Measurements from ENCODE around the gene AAMP.

The AAMP gene

DNA sequence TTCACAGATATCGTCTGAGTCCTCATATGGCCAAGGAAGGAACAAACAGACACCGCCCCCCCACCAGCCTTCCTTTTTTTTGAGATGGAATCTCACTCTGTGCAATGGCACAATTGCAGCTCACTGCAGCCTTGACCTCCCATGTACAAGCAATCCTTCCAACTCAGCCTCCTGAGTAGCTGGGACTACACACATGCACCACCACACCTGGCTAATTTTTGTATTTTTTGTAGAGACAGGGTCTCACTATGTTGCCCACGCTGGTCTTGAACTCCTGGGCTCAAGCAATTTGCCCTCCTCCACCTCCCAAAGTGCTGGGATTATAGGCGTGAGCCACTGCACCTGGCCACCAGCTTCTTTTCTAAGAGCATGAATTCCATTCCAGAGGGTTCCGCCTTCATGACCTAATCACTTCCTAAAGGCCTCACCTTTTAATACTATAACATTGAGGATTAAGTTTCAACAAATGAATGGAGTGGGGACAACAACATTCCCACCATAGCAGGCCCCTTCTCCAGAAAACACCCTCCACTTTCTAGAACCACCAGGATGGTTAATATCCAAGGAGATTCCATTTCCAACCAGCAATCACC is 24.6 kb upstream of the AAMP start:
- in situ Hi-C loops (cut with MboI; ENCODE audit: low sequenced_read_pairs) = no loop called here

DNA sequence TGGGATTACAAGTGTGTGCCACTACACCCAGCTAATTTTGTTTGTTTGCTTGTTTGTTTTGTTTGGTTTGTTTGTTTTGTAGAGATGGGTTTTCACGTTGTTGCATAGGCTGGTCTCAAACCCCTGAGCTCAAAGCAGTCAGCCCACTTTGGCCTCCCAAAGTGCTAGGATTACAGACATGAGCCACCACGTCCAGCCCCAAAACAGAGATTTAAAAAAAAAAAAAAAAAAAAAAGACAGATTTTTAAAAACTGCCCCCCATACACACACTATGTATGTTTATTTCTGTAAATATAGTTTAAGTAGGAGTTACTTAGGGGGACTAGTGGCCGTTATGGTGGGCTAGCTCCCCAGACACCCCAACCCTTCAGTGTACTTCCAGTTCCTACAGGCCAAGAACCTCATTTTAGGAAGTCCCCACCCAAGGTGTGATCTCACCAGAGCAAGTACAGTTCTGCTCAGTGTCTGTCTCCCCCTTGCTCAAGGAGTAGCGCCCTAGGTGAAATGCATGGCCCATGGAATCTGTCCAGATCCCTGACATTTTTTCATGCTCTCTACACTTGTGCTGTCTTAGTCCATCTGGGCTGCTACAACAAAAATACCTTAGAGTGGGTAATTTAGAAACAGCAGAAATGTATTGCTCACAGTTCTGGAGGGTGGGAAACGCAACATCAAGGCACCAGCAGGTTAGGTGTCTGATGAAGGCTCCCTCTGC is 23.9 kb upstream of the AAMP start:
- in situ Hi-C loops (cut with MboI; ENCODE audit: low sequenced_read_pairs) = no loop called here

DNA sequence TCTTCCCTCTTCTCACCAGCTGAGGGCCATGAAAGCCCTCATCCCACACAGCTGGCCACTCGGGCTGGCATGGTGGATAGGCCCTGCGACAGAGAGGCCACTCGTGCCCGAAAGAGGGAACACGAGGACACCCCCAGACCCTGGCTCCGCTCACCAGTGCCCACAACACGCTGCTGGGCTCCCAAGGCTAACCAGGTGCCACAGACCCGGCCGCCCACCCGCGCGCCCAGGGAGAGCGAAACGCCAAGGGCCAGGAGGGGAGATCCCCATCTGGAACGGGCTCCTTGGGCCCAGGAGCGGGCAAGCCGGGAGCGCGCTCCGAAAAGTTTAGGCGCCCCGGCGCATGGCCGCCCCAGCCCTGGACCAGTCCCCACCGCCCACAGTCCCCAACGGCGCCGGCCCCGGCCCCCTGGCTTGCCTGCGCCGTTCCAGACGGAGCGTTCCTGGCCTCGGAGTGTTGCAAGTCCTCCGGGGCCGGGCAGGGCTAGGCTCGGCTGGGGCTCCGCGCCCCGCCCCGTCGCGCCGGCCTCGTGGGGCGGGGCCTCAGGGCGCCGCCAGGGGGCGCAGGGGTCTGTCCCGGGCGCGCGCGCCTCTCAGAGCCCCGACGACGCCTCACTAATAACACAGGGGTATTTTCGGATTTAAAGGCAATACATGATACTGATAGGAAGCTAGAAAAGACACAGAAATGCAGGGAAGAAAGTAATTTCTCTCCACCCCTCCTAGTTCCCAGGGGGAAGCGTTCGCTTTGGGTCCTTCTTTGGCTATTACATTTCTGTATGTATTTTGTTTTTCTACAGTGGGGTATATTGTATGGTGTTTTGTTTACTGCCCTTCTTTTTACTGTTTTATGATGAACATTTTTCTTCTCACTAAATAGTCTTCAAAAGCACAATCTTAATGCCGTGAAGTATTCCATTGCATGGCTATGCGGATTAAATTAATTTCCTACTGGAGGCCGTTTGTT is 22.4 kb upstream of the AAMP start, which contains the start of gene TMBIM1:
Gene TMBIM1 (minus strand): TSS at position 456 of the 967 bp plus-strand sequence. CDS start 10,362 bp downstream, outside the sequence.
- in situ Hi-C loops (cut with MboI; ENCODE audit: low sequenced_read_pairs) = no loop called here

DNA sequence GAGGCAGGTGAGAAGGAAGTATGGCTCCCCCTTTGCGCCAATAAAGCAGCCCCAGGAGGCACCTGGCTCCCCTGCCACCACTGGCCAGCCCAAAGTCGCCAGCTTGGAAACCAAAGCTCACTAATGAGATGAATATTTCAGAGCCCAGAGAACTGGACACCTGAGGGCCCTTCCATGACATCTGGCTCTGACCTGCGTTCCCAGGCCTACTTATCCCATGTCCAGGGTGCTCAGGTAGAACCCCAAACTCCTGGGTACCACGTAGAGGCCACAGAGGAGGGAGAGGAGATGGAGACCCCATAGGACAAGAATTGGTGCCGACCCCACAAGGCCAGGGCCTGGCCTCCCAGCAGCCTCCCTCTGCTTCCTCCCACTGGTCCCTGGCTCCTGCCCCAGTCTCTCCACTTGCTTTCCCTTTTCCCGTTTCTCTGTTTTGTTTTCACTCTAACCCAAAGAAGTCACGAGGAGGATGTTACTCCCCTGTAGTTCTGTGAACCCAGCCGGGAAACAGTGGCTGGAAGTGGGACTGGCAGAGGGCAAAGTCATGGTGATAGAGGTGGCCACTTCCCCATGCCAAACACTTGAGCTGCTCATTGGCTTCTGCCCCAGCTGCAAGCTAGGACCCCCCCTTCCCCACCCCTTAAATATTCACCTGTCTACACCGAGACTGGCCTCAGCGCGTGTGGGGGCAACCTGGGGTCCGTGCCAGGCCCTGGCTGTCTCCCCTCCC is 21.5 kb upstream of the AAMP start:
- in situ Hi-C loops (cut with MboI; ENCODE audit: low sequenced_read_pairs) = no loop called here

DNA sequence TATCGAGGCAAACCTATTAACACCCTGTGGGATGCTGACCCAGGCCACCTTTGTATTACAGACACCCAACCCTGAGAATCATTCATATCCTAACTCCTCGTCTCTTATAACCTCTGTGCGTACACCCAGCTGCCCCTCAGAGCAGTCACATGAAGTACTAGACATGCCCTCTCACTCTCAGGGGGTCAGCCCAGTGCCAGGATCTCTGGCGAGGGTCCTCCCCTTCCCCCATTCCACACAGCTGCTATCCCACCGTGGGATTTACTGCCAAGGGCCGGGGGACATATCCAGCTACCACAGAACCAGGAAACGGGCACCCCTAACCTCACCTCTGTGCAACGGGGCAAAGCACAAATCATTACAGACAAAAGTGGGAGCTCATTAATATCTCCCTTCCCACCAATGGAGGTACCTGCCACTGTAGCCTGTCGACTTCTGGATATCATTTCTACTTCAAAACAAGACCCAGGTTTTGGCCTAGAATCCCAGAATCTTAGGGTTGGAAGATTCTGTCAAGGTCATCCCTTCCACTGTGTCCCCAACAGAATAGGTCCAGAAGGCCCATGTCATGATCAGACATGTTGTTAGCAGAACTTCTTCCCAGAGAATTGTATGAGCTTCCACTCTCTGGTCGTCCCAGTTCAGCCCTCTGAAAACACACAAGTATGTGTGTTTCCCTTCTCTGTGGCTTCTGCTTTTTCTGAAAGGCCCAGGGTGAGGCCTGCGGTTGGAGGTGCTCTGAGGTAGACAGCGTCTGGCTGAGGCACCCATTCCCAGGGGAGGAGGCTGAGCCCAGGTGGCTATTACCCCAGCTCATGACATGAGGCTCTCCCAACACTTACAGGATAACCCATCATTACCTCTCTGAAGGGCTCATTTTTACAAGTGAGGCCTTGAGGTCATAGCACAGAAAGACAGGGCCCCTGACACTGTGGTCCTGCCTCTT is 20.7 kb upstream of the AAMP start:
- in situ Hi-C loops (cut with MboI; ENCODE audit: low sequenced_read_pairs) = no loop called here

DNA sequence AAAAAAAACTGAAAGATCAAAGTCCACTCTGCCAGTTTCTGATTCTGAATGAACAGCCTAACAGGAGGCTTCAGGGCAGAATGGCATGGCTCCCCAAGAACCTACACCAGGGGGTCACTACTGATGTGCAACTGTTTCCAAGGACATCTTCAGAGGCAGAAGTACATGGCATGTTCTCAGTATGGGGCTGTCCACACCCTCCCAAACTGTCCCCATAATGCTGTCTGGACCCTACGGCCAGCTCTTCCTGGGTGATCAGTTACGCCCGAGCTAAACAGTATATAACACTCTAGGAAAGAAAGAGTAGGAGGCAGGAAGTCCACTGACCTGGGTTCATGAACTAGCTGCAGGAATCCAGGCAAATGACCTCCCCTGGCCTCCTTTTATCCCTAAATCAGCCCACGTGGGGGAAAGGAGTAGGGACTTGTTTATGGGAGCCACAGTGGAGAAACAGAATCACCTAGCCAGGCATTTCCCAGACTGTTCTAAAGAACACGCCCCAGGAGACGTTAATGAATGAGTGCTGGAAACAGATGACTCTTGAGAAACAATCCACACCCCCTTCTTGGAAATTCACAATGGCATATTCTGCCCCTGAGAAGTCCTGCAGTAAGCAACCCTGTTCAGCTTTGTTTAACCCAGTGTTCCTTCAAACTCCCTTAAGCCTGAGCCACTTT is 19.8 kb upstream of the AAMP start:
- in situ Hi-C loops (cut with MboI; ENCODE audit: low sequenced_read_pairs) = no loop called here

DNA sequence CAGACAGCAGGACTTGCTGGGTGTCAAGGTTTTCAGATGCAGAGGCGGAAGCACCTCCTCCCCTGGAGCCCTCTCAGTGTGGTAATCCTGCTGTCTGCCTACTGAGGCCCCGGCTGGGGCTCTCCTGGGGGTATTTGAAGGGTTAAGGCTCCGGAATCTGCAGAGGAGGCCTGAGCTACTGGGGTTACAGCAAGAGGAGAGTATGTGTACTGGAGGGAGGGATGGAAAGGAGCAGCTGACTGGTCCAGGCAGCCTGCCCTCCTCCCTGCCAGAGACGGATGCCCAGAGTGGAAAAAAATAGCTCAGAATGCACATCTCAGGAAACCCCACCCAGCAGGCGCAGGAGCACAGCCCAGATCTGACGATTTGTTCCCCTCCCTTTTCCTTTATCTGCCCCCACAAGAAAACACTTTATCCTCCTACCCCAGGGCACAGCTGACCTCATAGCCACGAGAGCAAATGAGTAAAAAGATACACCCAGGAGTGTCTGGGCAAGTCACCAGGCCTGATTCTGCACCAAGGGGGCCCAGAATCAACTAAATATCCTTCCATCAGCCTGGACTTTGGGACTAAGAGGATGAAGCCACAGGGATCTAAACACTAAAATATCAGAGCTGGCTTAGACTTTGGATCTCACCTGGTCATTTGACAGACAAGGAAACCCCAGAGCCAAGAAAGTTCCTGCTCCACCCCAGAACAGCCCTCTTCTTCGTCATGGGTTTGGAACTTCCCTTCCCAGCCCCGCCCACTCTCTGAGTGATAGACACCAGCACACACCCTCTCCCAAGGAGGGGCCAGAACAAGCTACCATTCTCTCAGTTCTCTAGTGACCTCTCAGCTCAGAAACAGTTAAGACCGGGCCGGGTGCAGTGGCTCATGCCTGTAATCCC is 16.9 kb upstream of the AAMP start:
- in situ Hi-C loops (cut with MboI; ENCODE audit: low sequenced_read_pairs) = no loop called here

DNA sequence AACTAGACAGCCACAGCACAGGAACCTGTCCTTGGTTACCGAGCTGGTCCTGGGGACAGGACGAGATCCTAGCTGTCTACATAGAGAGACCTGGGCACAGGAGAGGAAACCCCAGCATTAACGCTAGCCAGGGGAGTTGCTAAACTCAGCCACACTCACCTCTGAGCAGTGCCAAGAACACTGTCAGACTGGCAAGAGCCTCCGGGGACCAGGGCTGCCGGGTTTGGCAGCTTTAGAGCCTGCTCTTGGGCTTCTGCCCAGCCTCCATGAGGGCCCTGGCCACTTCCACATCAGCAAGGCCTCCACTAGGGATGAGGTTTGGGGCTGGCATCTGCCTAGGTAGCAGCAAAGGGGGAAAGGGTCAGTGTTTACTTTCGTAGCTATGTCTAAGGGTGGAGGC is 15.7 kb upstream of the AAMP start:
- in situ Hi-C loops (cut with MboI; ENCODE audit: low sequenced_read_pairs) = no loop called here

DNA sequence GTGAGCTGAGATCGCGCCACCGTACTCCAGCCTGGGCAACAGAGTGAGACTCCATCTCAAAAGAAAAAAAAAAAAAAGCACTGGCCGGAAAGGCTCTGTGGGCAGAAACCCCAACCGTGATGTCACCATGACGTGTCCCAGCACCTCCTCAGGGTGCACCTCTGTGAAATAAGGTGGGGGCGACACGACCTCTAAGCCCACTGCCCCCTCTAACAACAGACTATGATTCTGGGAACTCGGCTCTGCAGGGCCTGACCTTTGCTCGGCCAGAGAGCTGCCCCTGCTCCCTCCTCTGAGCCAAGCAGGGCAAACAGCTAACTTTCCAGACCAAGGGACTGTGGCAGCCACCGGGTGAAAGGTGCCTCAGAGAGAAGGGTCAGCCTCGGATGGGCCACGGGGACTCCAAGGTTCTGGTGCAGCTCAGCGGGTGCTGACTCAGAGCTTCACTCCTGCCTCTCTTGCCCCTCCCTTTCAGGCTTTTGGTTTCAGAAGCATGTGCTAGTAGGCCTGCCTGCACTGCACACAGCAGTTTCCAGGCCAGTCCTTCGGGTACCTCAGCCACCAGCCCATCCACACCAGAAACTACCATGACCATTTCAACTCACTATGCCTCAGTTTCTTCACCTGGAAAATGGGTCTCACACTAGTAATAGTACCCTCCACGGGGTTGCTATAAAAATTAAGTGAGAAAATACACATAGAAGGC is 14.3 kb upstream of the AAMP start:
- in situ Hi-C loops (cut with MboI; ENCODE audit: low sequenced_read_pairs) = no loop called here

DNA sequence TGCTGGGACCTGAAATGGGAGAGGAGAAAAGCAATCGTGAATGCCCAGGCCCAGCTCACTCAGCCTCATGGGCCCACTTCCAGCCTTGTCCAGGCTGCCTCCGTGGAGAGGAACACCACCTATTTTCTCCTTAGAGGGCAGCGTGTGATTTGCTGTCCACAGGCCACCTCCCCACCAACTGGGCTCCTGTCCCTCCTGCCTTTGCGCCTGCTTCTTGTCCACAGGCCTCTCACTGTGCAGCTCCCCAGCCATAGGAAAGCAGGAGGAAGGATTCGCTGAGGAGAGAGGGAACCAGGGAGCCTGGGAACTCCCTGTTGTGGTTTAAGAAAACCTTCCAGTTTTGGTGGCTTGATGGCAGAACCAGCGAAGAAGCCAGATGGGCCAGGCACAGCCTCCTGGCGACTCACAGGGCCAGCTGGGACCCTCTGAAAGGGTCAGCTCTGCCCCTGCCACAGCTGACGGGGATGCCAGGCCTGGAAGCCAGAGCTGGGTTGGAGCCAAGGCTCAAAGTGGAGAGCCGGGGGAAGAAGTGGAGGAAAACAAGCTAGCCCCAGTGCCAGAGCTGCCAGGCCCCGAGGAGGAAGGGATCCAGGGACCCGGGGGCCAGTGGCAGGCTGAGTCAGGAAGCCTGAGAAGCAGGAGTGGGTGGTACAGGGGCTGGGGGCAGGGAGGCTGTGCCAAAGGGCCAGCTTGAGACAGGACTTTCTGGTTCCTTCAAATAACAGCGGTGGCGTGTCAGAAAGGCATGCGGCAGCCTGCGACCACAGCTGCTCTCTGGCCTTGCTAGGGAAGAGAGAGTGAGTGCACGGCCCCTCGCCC is 12.4 kb upstream of the AAMP start:
- in situ Hi-C loops (cut with MboI; ENCODE audit: low sequenced_read_pairs) = no loop called here

DNA sequence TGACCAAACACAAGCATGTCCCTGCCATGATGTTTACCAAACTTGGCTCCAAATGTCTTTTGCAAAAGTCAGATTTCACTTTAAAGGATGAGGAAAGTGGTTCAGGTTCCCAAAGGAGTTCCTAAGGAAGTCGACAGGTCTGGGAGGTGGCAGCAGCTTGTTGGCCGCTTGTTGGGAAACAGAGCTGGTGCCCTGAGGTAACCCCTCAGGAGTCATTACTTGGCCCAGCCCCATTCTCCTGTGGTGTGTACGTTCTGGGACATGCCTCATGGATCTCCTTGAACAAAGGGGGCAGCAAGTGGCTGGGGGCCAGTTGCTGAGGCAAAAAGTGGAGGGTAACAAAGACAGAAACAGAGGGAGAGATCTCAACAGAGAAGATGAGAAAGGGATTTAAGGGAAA is 11.5 kb upstream of the AAMP start:
- in situ Hi-C loops (cut with MboI; ENCODE audit: low sequenced_read_pairs) = no loop called here

DNA sequence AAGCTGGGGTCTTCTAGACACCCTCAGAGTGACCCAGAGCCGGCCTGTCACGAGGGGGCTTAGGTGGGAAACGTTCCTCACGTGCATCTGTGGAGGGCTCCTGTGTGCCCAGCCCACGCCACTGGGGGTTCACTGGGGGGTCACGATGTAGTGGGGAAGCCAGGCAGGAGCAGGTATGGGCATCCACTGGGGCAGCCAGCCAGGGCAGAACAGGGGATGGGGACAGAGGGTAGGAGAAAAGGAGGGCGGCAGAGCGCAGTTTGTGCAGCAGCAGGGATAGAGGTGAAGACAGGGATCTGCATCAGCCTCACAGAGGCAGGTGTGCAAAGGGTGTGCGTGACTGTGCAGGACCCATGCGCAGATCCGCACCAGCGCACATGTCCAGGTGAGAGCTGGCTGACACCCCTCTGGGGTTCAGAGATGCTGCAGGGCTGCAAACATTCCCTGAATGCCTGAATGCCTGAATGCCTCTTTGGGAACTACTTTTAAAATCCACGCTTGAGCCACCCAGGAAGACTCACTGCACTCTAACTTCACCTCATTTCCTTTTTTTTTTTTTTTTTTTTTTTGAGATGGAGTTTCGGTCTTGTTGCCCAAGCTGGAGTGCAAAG is 10.4 kb upstream of the AAMP start:
- in situ Hi-C loops (cut with MboI; ENCODE audit: low sequenced_read_pairs) = no loop called here

DNA sequence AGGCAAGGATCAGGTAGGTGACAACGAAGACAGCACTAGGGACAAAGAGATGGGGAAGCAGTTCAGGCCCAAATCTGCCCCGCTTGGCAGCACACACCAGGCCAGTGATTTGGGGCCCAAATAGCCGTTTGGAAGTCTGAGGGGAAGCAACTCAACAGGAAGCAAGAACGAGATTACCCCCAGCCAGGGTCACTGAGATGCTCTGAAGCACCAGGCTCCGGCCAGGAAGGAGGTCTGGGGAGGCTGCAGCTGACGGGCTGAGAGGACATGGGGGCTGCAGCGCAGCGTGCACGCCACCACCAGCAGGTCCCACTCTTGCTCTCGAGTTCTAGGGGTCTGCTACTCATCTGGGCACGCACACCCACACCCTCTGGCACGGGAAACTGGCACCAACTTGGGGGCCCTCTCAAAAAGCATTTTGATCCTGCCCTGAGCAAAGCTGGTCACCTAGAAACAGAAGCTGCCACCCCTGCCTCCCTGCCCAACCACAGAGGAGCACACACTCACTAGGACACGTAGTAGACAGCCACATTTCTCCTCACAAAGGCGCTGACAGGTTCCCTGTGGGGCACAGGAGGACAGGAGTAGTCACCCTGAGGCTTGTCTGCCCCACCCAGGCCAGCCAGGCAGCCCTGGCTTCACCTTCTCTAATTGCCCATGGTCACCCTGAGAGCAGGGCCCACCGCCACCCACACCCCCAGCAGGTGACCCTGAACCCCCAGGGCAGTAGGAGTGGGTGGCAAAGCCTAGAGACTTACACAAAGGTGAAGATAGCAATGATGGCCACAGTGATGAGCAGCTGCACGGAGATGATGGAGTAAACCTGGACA is 8.8 kb upstream of the AAMP start:
- in situ Hi-C loops (cut with MboI; ENCODE audit: low sequenced_read_pairs) = no loop called here

DNA sequence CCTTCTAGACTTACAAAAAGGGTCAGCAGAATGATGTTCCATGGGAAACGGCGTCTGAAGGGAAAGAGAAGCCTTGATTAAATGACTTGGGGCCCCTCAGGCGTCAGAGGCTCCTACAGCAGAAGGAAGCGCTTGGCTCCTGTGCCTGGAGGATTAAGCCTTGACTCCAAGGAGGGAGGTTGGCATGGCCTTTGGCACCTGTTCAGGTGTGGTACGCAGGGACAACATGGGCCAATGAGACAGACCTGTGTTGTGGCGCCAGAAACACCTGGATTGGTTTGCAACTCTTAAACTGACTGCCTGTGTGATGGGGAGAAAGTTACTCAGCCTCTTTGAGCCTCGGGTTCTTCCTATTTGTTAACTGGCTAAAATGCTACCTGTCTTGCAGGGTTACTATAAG is 8.0 kb upstream of the AAMP start:
- in situ Hi-C loops (cut with MboI; ENCODE audit: low sequenced_read_pairs) = no loop called here

DNA sequence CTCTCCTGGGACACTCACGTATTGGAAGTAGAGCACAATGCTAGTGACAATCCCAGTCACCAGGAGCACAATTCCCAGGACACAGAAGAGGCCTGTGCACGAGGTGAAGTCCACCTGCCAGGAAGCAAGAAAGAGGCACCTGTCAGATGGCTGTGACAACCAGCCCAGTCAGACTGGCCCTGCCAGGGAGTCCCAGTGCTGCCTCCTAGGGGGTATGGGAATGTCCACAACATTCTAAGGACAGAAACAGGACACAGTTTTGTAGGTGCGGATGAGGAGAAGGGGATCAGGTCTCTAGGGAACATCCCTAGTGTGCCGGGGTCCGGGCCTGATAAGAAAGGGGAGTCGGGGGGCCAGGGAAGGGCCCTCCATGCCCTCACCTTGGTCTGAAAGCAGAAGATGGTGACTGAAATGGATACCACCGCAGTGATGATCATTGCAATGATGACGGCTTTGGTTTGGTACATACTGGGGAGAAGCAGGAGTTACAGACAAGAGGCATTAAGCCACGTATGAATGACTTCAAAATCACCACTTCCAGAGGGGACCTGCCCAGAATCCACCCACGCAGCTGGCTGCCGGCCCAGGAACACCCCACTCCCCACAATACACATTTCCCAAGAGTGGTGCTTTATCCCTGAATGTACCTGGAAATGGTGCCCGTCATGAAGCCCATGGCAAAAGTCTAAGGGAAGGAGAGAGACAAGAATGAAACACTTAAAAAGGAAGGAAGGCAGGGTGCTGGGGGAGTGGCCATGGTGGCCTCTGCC is 7.2 kb upstream of the AAMP start:
- in situ Hi-C loops (cut with MboI; ENCODE audit: low sequenced_read_pairs) = no loop called here
